Uterus (tissue), 4 donors: ENCODE measurements around the gene GPR158. TPM values are rescaled to one million over a fixed set of nuclear protein-coding genes. Genes with fewer than 3 reads are reported as not detected.
"Not testable (repeated sequence)": the region's sequence is repeated elsewhere in the genome, so short reads cannot be mapped to it uniquely, and the experiment has no call there.

Source experiments
- DNase-seq, 2 donors: peaks; one replicate each; pipeline ENCODE4 v3.0.0-alpha.2; 2019 to 2020
- H3K27ac ChIP-seq, 2 donors: fragments of 200-600 bp; sonication (generic); 1 replicate in 1 of 2; 2 replicates in 1 of 2; pipeline ENCODE4 v1.5.1; 2016 to 2018
- H3K27me3 ChIP-seq, 2 donors: fragments of 200-600 bp; sonication (generic); one replicate each; pipeline ENCODE4 v1.5.1; 2018 to 2019; ENCODE audit warnings: control low read depth in 1 of 2
- H3K36me3 ChIP-seq, 2 donors: fragments of 200-600 bp; sonication (generic); one replicate each; pipeline ENCODE4 v1.5.1; 2019; ENCODE audit warnings: control low read depth in 1 of 2
- H3K4me1 ChIP-seq, 2 donors: fragments of 200-600 bp; sonication (generic); one replicate each; pipeline ENCODE4 v1.5.1; 2018 to 2019; ENCODE audit warnings: control low read depth in 1 of 2
- H3K4me3 ChIP-seq, 2 donors: fragments of 200-600 bp; sonication (generic); 1 replicate in 1 of 2; 2 replicates in 1 of 2; pipeline ENCODE4 v1.5.1; 2018 to 2019; ENCODE audit warnings: mild to moderate bottlenecking in 1 of 2
- H3K9me3 ChIP-seq, 2 donors: fragments of 200-600 bp; sonication (generic); one replicate each; pipeline ENCODE4 v1.5.1; 2019; ENCODE audit warnings: control low read depth in 1 of 2
- CTCF ChIP-seq, 4 experiments: fragments of 200-600 bp in 2 of 4; fragments of 450-650 bp in 2 of 4; sonication (generic) in 2 of 4; IDR thresholded peaks; one replicate each; pipeline ENCODE4 v1.5.1; 2016 to 2019; ENCODE audit warnings: antibody characterized with exemption in 4 of 4, mild to moderate bottlenecking in 2 of 4, moderate library complexity in 1 of 4
- POLR2A ChIP-seq, 2 donors: fragments of 450-650 bp; IDR thresholded peaks; one replicate each; pipeline ENCODE4 v1.6.1; 2016; ENCODE audit warnings: antibody characterized with exemption in 2 of 2, mild to moderate bottlenecking in 1 of 2, moderate library complexity in 1 of 2
- intact Hi-C: fragments of 100-400 bp; cut with DNase I; formaldehyde crosslinking; loops from one replicate; pipeline ENCODE4 v1.15.1; 2023; ENCODE audit warnings: low total_unique reads
- total RNA-seq, 4 donors: library from RNA; depleted of rRNA in 3 of 4; stranded (reverse); fragments of >200 nt in 3 of 4; gene quantifications; one replicate each; pipeline versions ENCODE4 v1.1.0 to v1.2.4, GENCODE V29; 2014 to 2023
- donor health status: DM: yes; HTN: yes; CAD: no.

The GPR158 gene
- total RNA-seq, 4 donors from 2014 or later = 0.07 TPM; not detected in 3

DNA sequence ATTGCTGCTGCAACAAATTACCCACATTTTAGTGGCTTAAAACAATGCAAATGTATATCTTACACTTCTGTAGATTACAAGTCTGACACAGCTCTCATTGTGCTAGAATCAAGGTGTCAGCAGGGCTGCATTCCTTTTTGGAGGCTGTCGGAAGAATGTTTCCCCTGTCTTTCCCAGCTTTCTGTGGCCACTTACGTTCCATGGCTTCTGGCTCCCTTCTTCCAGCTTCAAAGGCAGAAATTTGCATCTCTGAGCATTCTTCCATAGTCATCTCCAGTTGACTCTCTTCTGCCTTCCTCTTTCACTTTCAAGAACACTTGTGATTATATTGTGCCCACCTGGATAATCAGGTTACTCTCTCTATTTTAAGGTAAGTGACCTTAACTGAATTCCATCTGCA is 125.3 kb downstream of the GPR158 start:
- TF ChIP-seq POLR2A (IDR thresholded peaks at IDR 0.05) (no peak), CTCF (IDR thresholded peaks at IDR 0.05) (no peak)
- Histone ChIP-seq H3K9me3 (no peaks in the 10 kb centered on the region), H3K27me3 (no peaks in the 10 kb centered on the region), H3K4me1 (no peaks in the 10 kb centered on the region), H3K36me3 (no peaks in the 10 kb centered on the region), H3K27ac (no peak overlapping the region), H3K4me3 (no peak overlapping the region)
- DNase-seq = no peak
- intact Hi-C loops = no loop called here

- TF ChIP-seq POLR2A (IDR thresholded peaks at IDR 0.05) = no peak
- TF ChIP-seq CTCF (IDR thresholded peaks at IDR 0.05) = no peak
- Histone ChIP-seq H3K27me3 (no peaks in the 10 kb centered on the region), H3K36me3 (no peaks in the 10 kb centered on the region), H3K9me3 (no peaks in the 10 kb centered on the region), H3K4me1 (no peaks in the 10 kb centered on the region), H3K27ac (no peak overlapping the region), H3K4me3 (no peak overlapping the region)
- intact Hi-C loops = no loop called here
- DNase-seq = no peak
Observed at GRCh38 chr10:25304606-25305005, 129.8 kb downstream of the GPR158 start.

- no peak overlapping the region for H3K4me3 ChIP-seq
- no peaks in the 10 kb centered on the region for H3K4me1 ChIP-seq
Observed at GRCh38 chr10:25306386-25306785, 131.6 kb downstream of the GPR158 start.

GRCh38 chr10:25308278-25308677 is 133.5 kb downstream of the GPR158 start:
- TF ChIP-seq POLR2A (IDR thresholded peaks at IDR 0.05) = no peak
- TF ChIP-seq CTCF (IDR thresholded peaks at IDR 0.05) = no peak
- H3K4me3 ChIP-seq = no peak overlapping the region
- H3K4me1 ChIP-seq = no peaks in the 10 kb centered on the region
- H3K36me3 ChIP-seq = no peaks in the 10 kb centered on the region
- no peak for DNase-seq
- intact Hi-C loops = no loop called here
- H3K27ac ChIP-seq = no peak overlapping the region
- no peaks in the 10 kb centered on the region for H3K27me3 ChIP-seq
- H3K9me3 ChIP-seq = no peaks in the 10 kb centered on the region

More at GRCh38 chr10:25306386-25306785, 131.6 kb downstream of the GPR158 start:
- Histone ChIP-seq H3K9me3 (no peaks in the 10 kb centered on the region), H3K27me3 (no peaks in the 10 kb centered on the region), H3K27ac (no peak overlapping the region), H3K36me3 (no peaks in the 10 kb centered on the region)
- intact Hi-C loops = no loop called here
- TF ChIP-seq CTCF (IDR thresholded peaks at IDR 0.05) = no peak
- no peak for TF ChIP-seq POLR2A (IDR thresholded peaks at IDR 0.05)
- DNase-seq = no peak

DNA sequence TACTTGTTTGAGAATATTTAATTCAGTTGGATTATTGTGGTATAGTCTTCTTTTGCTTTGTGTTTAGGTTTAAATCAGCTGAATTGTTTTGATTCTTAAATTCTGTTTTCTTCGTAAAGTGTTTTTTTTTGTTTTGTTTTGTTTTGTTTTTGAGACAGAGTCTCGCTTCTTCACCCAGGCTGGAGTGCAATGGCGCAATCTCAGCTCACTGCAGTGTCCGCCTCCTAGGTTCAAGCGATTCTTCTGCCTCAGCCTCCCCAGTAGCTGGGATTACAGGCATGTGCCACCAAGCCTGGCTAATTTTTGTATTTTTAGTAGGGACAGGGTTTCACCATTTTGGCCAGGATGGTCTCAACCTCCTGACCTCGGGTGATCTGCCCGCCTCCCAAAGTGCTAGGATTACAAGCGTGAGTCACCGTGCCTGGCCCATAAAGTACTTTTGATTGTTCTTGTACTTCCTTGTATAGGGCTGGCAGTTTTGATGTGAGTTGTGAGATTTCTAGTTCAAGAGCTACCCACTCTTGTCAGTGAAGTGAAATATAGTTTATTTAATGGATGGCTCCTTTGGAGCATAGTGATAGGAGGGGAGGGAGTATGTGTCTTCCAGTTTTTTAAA is 142.9 kb downstream of the GPR158 start:
- H3K27ac ChIP-seq, H3K4me3 ChIP-seq, H3K9me3 ChIP-seq, intact Hi-C loops, H3K27me3 ChIP-seq, DNase-seq, H3K4me1 ChIP-seq, H3K36me3 ChIP-seq: not testable (repeated sequence)

GRCh38 chr10:25327273-25327672 is 152.5 kb downstream of the GPR158 start:
- H3K27me3 ChIP-seq = no peaks in the 10 kb centered on the region
- no peak for DNase-seq
- intact Hi-C loops = no loop called here
- no peaks in the 10 kb centered on the region for H3K9me3 ChIP-seq
- no peak overlapping the region for H3K27ac ChIP-seq
- no peak overlapping the region for H3K4me3 ChIP-seq
- H3K36me3 ChIP-seq = no peaks in the 10 kb centered on the region
- no peaks in the 10 kb centered on the region for H3K4me1 ChIP-seq
- TF ChIP-seq POLR2A (IDR thresholded peaks at IDR 0.05) (no peak), CTCF (IDR thresholded peaks at IDR 0.05) (no peak)
